Stimulated activated CD8-positive, alpha-beta memory T cell treated with anti-CD3 and anti-CD28 coated beads, Interleukin-4, amount 100 ng/mL, for 48 hours (primary cell): ENCODE data around the gene CCDC33.

ENCODE experiments used
- DNase-seq: peaks from one replicate; pipeline ENCODE4 v3.0.0-alpha.2; 2020

Gene CCDC33

DNA sequence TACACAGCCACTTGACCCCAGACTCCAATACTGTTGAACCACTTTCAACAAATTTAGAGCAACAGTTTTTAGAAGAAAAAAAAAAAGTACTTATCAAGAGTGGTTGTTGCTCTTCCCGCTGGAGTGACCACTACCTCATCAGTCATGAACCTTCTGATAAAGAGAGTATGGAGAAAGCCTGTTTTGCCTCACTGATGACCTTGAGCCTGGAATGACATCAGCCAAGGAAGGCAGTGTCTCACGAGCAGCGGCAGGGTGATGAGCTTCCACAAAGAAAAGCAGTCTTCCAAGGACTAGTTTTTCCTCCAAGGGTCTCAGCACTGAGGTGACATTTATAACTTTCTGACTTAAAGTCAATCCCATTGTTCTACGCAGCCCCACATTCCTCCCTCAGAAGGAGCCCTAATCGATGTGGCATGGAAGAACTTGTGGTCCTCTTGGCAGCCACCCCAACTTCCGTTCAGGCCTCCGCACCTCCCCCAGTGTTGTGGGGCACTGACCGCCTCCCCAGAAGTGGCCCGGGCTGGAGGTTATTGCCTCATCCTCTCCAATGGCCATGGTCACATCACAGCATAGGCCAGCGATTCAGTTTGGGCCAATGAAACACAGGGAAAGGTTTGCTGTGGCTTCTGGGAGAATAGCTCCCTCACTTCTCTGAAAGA lies 133.1 kb downstream of the CCDC33 start:
- no peak for DNase-seq

DNA sequence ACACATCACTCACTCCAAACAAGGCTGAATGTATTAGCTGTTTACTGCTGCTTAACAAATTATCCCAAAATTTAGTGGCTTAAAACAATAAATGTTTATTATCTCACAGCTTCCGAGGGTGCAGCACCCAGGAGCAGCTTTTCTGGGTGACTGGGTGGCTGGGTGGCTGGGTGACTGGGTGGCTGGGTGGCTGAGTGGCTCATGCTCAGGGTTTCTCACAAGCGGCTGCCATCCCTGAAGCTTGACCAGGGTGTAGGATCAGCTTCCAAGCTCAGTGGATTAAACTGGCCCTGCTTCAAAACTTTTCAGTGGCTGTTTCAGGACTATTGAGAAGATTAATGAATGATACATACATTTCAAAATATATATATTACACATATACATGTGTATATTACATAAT lies 133.6 kb downstream of the CCDC33 start:
- no peak for DNase-seq

DNA sequence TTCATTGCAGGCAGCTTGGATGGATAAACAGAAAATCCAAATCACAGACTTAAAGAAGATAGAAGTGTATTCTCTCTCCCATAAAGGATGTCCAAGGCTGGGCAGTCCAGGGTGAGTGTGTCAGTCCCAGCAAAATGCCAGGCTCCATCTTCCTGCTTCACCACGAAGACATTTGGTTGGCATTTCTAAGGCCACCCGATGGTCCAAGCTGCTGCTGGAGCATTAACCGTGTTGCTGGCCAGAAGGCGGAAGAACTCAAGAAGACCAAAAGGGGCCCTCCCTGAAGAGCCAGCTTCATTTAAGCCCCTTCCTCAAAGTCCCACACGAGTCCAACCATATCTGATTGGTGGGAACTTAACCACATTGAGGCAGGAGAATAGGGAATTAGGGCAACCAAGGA lies 134.3 kb downstream of the CCDC33 start:
- no peak for DNase-seq

DNA sequence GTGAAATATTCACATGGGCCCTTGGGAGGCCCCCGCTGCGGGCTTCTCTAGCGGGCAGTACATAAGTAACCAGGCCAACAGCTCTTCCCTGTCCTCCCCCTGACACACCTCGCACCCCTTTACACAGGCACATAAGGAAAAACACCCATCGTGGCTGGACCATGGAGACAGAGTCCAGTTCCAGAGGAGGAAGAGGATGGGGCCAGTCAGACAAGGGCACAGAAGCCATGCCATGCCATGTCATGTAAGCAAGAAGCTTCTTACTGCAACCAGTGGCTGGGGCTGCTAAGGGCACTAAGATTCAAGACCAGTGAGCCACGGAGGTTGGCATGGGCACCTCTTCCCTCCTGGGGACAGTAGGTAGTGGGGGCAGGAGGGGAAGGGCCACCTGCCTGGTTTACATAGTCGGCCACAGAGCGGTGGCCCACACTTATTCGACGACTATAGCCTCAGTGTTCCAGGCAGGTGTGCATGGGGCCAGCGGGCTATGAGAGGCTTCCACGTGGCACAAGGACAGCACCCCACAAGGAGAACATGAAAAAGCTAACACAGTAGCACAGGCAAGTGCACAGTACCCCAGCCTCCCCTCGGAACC lies 137.0 kb downstream of the CCDC33 start:
- no peak for DNase-seq

DNA sequence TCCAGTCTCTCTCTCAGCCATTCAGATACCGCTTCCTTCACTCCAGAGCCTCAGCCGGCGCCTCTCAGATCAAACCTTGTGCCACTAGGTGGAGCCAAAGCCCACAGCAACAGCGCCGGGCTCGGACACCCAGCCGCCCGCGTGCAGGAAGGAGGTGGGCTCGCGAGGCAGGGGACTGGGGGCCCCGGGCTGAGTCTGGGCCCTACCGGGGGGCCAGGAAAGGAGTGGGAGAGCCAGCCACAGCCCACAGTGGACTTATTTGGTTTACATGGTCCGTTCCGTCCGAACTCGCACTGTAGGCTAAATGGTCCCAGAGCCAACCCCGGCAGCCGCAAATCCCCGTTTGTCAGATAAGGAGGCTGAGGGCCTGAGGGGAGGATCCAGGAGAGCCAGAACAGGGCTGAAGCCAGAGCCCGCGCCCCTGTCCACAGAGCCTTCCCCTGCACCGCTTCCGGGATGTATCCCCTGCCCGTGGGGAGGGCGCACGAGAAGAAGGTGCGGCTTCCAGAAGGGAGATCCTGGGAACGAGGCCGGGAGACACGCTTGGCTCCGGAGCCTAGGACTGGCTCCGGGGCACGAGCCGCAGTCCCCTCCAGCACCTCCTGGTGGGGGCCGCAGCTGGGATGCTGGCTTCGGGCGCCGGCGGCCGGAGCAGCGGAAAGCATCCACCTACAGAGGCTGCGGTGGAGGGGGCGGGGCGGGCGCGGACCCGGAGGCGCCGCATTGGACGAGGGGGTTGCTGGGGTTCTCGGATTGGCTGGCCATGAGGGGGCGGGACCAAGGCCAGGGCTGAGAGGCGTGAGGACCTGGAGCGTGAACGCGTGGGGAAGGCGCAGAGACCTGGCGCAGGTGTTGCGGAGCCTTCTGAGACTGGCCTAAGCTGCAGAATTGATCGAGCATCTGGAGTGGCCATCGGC lies 137.9 kb downstream of the CCDC33 start:
- peak; percentile 96 for DNase-seq

DNA sequence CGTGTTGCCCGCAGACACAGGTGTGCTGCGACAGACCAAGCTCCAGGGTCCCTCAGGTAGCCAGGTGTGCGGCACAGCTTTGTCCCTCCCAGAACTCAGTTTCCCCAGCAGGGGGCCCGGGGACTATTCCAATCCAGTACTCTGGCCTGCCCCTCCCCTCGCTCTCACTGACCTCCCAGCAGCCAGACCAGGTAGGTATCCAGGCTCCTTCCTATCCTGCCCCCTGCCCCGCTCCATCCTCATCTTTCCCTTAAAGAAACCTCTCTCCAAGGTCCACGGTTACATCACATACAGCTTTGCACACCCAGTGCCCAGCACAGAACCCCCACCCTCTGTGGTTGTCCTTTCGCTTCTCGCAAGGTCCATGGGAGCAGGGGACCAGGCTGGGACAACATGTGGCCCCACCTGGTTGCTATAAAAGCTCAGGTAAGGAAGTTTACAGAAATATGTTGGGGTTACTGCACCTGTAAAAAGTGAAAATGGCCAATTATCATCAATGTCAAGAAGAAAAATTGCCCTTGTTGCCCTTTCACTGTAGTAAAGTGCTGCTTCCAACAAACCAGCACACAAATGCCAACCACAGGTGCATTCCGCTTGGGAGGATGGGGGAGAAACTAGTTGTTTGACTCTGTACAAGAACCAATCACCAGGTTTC lies 138.6 kb downstream of the CCDC33 start:
- DNase-seq = no peak

DNA sequence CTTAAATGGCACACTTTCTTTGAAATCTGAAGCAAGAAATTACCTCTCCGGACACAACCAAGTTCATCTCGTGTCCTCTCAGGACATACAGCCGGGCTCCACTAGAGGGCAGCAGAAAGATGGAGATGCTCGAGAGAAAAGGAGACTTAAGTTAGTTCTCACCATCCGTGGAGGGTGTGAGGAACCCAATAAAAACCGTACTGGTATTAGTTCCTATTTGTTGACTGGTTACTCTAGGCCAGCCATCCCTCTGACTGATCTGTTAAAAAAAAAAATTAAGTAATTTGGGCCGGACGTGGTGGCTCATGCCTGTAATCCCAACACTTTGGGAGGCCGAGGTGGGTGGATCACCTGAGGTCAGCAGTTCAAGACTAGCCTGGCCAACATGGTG lies 139.2 kb downstream of the CCDC33 start:
- peak; percentile 94 for DNase-seq

DNA sequence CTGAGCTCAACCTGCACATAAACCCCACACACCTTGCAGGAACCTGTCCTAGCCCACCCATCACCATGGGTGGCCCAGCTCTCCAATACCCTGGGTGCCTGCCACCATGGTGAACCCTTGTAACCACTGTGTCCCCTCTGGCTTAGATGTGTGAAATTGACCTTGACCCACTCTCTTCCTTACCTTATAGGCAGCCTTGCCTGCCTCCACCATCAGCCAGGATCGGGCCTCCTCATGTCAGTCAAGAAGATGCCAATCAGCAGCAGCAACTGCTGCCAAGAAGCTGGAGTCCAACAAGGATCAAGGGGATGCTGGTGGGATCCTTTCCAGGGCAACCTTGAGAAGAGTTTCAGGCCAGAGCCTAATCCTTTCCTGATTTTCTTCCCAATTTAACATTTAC lies 140.1 kb downstream of the CCDC33 start:
- DNase-seq = no peak

DNA sequence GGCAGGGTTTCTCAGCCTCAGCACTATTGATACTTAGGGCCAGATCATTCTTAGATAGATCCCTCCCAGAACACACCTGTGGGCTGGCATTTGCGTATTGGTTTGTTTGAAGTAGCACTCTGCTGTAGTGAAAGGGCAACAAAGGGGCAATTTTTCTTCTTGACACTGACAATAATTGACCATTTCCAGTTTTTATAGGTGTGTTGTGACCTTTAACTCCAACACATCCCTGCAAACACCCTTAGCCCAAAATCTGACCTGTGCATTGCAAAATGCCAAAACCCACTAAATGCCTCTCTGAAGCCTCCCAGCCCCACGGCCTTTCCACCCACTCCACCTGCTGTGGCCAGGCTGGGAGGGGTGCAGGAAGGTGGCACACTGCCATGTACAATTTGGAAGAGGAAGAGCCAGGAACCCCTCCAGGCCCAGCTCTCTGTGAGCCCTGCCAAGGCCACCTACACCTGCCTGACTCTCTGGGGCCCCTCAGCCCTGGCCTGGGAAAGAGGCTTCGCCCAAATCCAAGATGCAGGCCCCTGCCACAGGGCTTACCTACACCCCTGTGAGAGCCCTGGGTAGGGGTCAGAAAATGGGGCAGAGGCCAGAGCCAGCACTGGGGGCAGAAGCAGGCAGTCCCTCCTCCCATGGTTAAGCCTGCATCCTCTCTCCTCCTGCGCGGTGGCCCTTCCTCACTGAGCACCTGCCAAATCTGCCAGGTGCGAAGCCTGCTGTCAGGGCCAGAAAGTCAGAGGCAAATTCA lies 140.9 kb downstream of the CCDC33 start:
- no peak for DNase-seq

DNA sequence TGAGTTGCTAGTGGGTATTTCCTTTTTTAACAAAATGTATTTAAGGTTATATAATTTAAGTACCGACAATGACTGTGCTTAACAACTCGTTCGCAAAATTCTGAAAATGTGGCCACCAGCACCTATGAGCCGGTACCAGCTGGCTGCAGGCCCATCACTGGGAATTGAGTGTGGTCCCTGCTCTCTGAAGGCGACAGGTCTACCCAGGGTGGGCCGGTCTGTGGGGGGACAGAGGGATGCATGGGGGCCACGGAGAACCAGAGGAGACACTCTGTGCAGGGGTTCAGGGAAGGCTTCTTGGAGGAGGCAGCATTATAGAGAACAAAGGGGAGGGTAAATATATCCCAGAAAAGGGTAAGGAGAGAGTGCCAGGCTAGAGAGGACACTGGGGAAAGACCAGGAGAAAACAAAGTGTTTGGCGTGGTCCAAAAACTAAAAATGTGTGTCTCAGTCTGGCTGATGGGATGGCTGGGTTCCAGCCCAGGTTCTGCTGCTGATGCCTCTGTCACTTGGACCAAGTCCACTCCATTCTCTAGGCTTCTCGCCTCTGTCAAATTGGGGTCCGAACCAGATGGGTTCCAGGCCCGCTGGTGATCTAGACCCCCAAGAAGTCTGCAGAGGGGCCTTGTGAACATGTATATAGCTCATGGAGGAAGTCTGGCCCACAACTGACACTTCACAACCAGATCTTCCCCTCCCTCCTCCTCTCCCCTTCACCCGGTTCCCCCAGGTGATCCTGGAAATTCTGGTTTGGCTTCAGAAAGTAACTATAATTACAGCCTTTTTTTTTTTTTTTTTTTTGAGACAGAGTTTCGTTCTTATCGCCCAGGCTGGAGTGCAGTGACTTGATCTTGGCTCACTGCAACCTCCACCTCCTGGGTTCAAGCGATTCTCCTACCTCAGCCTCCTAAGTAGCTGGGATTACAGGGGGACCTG lies 142.0 kb downstream of the CCDC33 start:
- DNase-seq = no peak

DNA sequence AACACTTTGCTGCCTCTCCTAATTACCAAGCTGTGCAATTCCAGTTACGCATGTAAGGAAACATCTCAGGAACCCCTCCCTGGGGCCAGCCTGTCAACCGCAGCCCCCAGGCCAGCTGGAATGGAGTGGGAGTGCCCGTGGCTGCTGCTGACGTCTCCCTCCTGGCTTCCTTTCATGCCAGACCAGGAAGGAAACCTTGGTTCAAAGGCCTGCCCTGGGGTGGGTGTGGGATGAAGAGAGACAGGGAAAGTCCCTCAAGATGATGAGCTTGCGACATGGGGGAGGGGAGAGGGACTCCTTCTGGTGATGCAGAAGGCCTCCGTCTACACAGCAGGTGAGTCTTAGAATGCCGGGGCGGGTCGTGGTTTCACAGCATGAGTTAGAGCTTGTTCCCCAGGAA lies 142.7 kb downstream of the CCDC33 start:
- DNase-seq = peak; percentile 84

DNA sequence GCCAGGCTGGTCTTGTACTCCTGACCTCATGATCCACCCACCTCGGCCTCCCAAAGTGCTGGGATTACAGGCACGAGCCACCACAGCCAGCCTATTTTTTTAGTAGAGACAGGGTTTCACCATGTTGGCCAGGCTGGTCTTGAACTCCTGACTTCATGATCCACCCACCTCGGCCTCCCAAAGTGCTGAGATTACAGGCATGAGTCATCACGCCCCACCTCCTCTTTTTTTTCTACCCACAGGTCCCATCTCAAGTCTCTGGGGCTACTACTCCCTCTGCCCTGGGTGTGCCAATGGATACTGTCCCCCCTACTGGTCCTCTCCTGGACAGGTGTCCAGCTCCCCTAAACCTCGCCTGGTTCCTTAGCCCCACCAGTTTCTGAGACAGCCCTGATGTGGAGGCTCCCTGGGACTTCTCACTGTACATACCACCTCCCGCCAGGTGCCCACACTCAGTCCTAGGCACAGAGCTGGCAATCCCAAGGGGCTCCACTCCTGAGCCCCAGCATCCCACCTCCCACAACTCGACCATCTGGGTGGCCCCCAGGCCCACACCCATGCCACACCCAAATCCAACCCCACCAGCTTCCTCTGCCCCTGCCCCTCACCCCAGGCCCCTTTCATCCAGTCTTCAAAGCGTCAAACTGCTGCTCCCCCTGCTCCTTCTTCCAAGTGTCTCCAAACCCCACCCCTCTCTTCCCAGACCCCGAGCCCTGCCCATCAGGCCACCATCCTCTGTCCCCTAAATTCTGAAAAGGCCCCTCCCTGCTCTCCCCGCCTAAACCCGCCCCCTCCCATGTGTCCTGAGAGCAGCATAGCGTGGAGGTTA lies 144.4 kb downstream of the CCDC33 start:
- DNase-seq = no peak

DNA sequence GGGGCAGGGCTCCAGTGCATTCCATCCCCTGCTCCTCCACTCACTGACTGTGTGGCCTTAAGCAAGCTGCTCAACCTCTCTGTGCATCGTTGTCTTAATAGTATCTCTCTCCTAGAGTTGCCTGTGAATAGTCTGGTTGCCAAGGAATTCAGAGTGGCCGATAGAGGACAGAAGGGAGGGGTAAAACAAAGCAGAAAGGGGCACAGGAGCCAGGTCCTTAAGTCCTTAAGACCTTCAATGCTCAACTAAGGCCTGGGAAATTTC lies 145.0 kb downstream of the CCDC33 start:
- DNase-seq = no peak

DNA sequence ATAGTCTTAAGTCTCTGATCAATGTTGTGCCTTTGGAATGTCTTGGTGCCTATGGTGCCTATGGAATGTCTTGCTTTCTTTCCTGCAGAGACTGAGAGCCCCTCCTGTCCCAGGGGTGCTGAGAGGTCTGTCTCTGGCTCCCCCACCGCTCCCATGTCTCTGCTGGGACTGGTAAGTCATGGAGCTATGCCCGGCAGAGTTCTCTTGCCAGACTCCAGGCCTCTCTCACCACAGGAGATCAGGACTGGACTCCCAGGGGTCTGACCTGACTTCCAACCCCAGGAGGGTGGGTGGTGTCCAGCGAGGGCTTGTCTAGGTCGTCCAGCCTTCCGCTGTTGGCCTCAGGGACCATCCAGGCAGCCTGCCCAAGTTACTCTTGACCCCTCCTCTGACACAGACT lies 145.4 kb downstream of the CCDC33 start:
- DNase-seq = peak; percentile 22

DNA sequence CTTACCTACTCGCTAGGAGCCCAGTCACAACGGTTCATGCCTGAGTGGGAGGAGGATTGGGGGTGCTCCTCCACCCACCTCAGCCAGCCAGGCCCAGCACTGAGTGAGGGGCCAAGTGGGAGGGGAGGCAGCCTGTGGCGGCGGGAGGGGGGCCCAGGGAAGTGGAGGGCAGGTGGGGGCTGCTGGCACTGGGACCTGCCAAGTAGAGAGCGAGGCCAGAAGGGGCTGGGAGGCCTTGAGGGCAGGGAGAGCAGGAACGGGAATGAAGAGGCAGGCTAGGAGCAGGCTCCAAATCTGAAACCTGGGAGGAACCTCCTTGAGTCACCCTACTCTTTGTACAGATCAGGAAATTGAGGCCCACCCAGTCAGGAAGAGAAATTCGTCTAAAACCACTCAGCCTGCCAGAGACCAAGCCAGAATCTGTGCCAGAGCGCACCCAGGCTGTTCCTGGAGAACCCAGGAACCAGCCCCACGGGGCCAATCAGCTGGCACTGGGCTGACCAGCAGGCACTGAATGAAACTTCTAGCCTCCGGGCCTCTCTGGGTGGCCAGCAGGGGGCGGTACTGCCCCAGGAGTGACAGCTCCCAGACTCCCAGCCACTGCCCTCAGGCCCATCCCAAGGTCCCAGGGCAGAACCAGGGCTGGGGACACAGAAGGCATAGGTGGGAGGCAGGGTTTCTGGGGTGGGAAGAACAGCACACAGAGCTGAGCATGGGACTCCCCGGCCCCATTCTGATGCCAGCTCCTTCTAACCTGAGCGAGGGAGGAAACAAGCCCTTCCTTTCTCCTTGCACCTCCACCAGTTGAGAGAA lies 146.1 kb downstream of the CCDC33 start:
- peak; percentile 91 for DNase-seq

DNA sequence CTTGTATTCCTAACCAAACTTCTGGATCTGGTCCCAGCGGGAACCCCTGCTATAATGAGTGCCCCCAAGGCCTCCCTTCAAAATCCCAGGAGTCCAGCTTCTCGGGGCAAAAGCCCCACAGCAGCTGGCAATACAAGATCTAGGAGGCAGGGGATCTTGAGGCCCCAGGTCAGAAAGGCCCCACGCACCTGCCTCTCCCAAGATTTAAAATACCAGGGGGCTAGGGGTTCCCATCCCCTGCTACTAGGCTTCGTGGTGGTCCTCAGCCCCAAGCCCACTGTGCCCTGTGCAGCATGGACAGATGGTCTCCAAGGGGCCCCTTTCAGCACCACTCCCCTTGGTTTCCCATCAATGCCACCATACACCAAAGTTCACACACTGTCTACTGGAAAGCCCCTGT lies 147.2 kb downstream of the CCDC33 start:
- no peak for DNase-seq

DNA sequence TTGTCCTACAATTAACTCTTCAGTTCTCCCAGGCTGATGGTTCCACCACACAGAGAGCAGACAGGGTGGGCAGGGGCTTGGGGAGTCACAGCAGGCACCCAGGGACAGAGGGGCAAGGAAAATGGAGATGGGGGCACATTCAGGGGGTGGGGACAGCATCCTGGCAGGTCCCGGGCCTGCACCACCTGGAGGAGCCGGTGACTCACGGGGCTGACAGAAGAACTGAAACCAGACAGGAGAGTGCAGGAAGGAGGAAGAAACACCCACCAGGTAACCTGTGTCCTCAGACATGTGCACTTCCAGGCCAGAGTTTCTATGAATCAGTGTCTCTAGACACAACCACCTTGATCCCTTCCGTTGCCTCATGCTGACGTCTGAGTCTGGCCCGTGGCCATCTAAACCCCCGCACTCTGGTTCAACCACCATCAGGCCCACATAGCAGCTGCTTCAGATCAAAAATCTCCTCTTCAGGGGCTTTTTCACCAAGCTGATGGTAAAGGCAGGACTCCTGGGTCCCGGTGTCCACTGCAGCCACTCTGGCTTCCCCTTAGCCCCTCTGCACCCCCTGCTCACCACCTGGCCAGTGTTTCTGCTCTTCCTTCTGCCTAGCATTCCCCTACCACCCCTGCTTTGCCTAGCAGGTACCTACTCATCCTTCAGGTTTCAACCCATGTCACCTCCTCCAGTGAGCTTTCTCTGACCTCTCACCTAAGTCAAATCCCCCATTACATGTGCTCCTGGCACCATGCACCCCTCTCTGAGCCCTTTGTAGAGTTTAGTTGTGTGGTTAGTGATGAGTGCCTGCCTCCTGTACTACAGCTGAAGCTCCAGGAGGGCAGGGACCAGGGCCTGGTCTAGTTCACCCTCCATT lies 147.8 kb downstream of the CCDC33 start:
- DNase-seq = peak; percentile 92

DNA sequence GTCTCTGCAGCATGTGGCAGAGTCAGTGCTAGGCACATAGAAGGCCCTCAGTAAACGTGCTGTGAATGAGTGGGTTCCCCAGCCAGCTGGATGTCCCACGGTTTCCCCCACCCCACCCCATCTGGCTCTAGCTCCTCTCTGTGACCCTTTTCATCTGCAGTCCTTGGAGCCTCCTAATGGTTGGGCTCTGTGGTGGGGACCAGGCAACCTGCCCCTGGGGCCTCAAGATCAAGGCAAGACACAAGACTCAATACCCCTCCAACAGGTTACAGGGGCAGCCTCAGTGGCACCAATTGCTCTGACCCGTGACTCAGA lies 148.4 kb downstream of the CCDC33 start:
- no peak for DNase-seq
